ENCODE results near the gene SORCS2.

- TF ChIP-seq CTCF (IDR thresholded peaks at IDR 0.05) (no peak), POLR2A (IDR thresholded peaks at IDR 0.05) (no peak)
These were observed 511.8 kb downstream of the SORCS2 start for GRCh38 chr4:7704091-7704490.

Data from Peyer's patch (tissue), 4 donors.